ENCODE measurements around the gene GCK. TPM values are rescaled to one million over a fixed set of nuclear protein-coding genes. Genes with fewer than 3 reads are reported as not detected.
"Not testable (repeated sequence)": the region's sequence is repeated elsewhere in the genome, so short reads cannot be mapped to it uniquely, and the experiment has no call there.

The GCK gene
- total and polyA plus RNA-seq, 2 donors: 1.4 to 2.1 TPM

- no peak for DNase-seq (ENCODE audit: extremely low spot score)
- Histone ChIP-seq H3K27ac (ENCODE audit: low read depth) (no peak overlapping the region), H3K4me3 (ENCODE audit: low read depth, low read length) (no peak overlapping the region), H3K36me3 (ENCODE audit: insufficient read depth) (no peaks in the 10 kb centered on the region), H3K4me1 (ENCODE audit: insufficient read depth) (no peaks in the 10 kb centered on the region)
- 40% methylated on average over 3 of the region's 3 CpGs for WGBS
These were observed 15.1 kb downstream of the GCK start for GRCh38 chr7:44173911-44174693.

- Histone ChIP-seq H3K4me3 (ENCODE audit: low read depth, low read length) (no peak overlapping the region), H3K36me3 (ENCODE audit: insufficient read depth) (no peaks in the 10 kb centered on the region), H3K4me1 (ENCODE audit: insufficient read depth) (no peaks in the 10 kb centered on the region), H3K27ac (ENCODE audit: low read depth) (no peak overlapping the region)
- 87% methylated on average over 6 of the region's 6 CpGs for WGBS
- DNase-seq (ENCODE audit: extremely low spot score): no peak
These were observed 16.3 kb downstream of the GCK start for GRCh38 chr7:44172803-44173424.

- no peaks in the 10 kb centered on the region for H3K4me1 ChIP-seq (ENCODE audit: insufficient read depth)
- H3K4me3 ChIP-seq (ENCODE audit: low read depth, low read length): no peak overlapping the region
- no peak overlapping the region for H3K27ac ChIP-seq (ENCODE audit: low read depth)
- no peak for DNase-seq (ENCODE audit: extremely low spot score)
- no peaks in the 10 kb centered on the region for H3K36me3 ChIP-seq (ENCODE audit: insufficient read depth)
These were observed 16.9 kb downstream of the GCK start for GRCh38 chr7:44172352-44172751.

- not testable (repeated sequence) for H3K27ac ChIP-seq (ENCODE audit: low read depth); H3K4me1 ChIP-seq (ENCODE audit: insufficient read depth); DNase-seq (ENCODE audit: extremely low spot score); H3K36me3 ChIP-seq (ENCODE audit: insufficient read depth); H3K4me3 ChIP-seq (ENCODE audit: low read depth, low read length)
- 93% methylated on average over 9 of the region's 9 CpGs for WGBS
These were observed 17.3 kb downstream of the GCK start for GRCh38 chr7:44171901-44172300.

GRCh38 chr7:44167920-44168319 lies 21.3 kb downstream of the GCK start:
- no peaks in the 10 kb centered on the region for H3K4me1 ChIP-seq (ENCODE audit: insufficient read depth)
- no peak overlapping the region for H3K27ac ChIP-seq (ENCODE audit: low read depth)
- no peaks in the 10 kb centered on the region for H3K36me3 ChIP-seq (ENCODE audit: insufficient read depth)
- no peak for DNase-seq (ENCODE audit: extremely low spot score)
- H3K4me3 ChIP-seq (ENCODE audit: low read depth, low read length): no peak overlapping the region

- no peaks in the 10 kb centered on the region for H3K4me1 ChIP-seq (ENCODE audit: insufficient read depth)
- 47% methylated on average over 1 of the region's 1 CpG for WGBS
- H3K4me3 ChIP-seq (ENCODE audit: low read depth, low read length): no peak overlapping the region
- H3K27ac ChIP-seq (ENCODE audit: low read depth): no peak overlapping the region
- no peaks in the 10 kb centered on the region for H3K36me3 ChIP-seq (ENCODE audit: insufficient read depth)
- DNase-seq (ENCODE audit: extremely low spot score): no peak
These were observed 25.6 kb downstream of the GCK start for GRCh38 chr7:44163591-44163990.

GRCh38 chr7:44162785-44163395 lies 26.3 kb downstream of the GCK start:
- no peak overlapping the region for H3K27ac ChIP-seq (ENCODE audit: low read depth)
- WGBS: 74% methylated on average over 1 of the region's 1 CpG
- no peak for DNase-seq (ENCODE audit: extremely low spot score)
- no peaks in the 10 kb centered on the region for H3K4me1 ChIP-seq (ENCODE audit: insufficient read depth)
- no peaks in the 10 kb centered on the region for H3K36me3 ChIP-seq (ENCODE audit: insufficient read depth)
- H3K4me3 ChIP-seq (ENCODE audit: low read depth, low read length): no peak overlapping the region

- Histone ChIP-seq H3K27ac (ENCODE audit: low read depth) (no peak overlapping the region), H3K4me1 (ENCODE audit: insufficient read depth) (no peaks in the 10 kb centered on the region), H3K36me3 (ENCODE audit: insufficient read depth) (no peaks in the 10 kb centered on the region), H3K4me3 (ENCODE audit: low read depth, low read length) (no peak overlapping the region)
- DNase-seq (ENCODE audit: extremely low spot score): no peak
- WGBS: 80% methylated on average over 4 of the region's 4 CpGs
These were observed 27.1 kb downstream of the GCK start for GRCh38 chr7:44162179-44162578.

- H3K36me3 ChIP-seq (ENCODE audit: insufficient read depth): no peaks in the 10 kb centered on the region
- 95% methylated on average over 2 of the region's 2 CpGs for WGBS
- no peak for DNase-seq (ENCODE audit: extremely low spot score)
- H3K4me3 ChIP-seq (ENCODE audit: low read depth, low read length): no peak overlapping the region
- H3K4me1 ChIP-seq (ENCODE audit: insufficient read depth): no peaks in the 10 kb centered on the region
- no peak overlapping the region for H3K27ac ChIP-seq (ENCODE audit: low read depth)
These were observed 27.9 kb downstream of the GCK start for GRCh38 chr7:44161371-44161770.

- Histone ChIP-seq H3K36me3 (ENCODE audit: insufficient read depth) (no peaks in the 10 kb centered on the region), H3K4me3 (ENCODE audit: low read depth, low read length) (no peak overlapping the region), H3K4me1 (ENCODE audit: insufficient read depth) (no peaks in the 10 kb centered on the region), H3K27ac (ENCODE audit: low read depth) (no peak overlapping the region)
- DNase-seq (ENCODE audit: extremely low spot score): no peak
- WGBS: 92% methylated on average over 5 of the region's 5 CpGs
These were observed 29.2 kb downstream of the GCK start for GRCh38 chr7:44159824-44160630.

- Histone ChIP-seq H3K4me3 (ENCODE audit: low read depth, low read length) (no peak overlapping the region), H3K36me3 (ENCODE audit: insufficient read depth) (no peaks in the 10 kb centered on the region), H3K27ac (ENCODE audit: low read depth) (no peak overlapping the region), H3K4me1 (ENCODE audit: insufficient read depth) (no peaks in the 10 kb centered on the region)
- 95% methylated on average over 12 of the region's 12 CpGs for WGBS
- no peak for DNase-seq (ENCODE audit: extremely low spot score)
These were observed 30.2 kb downstream of the GCK start for GRCh38 chr7:44158873-44159631.

- WGBS: 79% methylated on average over 10 of the region's 10 CpGs
- no peaks in the 10 kb centered on the region for H3K4me1 ChIP-seq (ENCODE audit: insufficient read depth)
- H3K4me3 ChIP-seq (ENCODE audit: low read depth, low read length): no peak overlapping the region
- no peaks in the 10 kb centered on the region for H3K36me3 ChIP-seq (ENCODE audit: insufficient read depth)
- no peak for DNase-seq (ENCODE audit: extremely low spot score)
- H3K27ac ChIP-seq (ENCODE audit: low read depth): no peak overlapping the region
These were observed 31.0 kb downstream of the GCK start for GRCh38 chr7:44158096-44158872.

All from urinary bladder (tissue), 4 donors.